GM18508 (cell line): Measurements from ENCODE around the gene TRPV2.
A peak's percentile ranks its signal among the peaks of the same experiment; 100 is the strongest.
"Not testable (repeated sequence)": the region's sequence is repeated elsewhere in the genome, so short reads cannot be mapped to it uniquely, and the experiment has no call there.

Experiments
- ATAC-seq: cut with Tn5 transposase; IDR thresholded peaks from one replicate; pipeline ENCODE4 v1.9.1; 2021; ENCODE audit warnings: moderate number of reproducible peaks; ENCODE audit not compliant: insufficient read depth, unreplicated experiment

TRPV2 gene, protein sequence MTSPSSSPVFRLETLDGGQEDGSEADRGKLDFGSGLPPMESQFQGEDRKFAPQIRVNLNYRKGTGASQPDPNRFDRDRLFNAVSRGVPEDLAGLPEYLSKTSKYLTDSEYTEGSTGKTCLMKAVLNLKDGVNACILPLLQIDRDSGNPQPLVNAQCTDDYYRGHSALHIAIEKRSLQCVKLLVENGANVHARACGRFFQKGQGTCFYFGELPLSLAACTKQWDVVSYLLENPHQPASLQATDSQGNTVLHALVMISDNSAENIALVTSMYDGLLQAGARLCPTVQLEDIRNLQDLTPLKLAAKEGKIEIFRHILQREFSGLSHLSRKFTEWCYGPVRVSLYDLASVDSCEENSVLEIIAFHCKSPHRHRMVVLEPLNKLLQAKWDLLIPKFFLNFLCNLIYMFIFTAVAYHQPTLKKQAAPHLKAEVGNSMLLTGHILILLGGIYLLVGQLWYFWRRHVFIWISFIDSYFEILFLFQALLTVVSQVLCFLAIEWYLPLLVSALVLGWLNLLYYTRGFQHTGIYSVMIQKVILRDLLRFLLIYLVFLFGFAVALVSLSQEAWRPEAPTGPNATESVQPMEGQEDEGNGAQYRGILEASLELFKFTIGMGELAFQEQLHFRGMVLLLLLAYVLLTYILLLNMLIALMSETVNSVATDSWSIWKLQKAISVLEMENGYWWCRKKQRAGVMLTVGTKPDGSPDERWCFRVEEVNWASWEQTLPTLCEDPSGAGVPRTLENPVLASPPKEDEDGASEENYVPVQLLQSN

DNA sequence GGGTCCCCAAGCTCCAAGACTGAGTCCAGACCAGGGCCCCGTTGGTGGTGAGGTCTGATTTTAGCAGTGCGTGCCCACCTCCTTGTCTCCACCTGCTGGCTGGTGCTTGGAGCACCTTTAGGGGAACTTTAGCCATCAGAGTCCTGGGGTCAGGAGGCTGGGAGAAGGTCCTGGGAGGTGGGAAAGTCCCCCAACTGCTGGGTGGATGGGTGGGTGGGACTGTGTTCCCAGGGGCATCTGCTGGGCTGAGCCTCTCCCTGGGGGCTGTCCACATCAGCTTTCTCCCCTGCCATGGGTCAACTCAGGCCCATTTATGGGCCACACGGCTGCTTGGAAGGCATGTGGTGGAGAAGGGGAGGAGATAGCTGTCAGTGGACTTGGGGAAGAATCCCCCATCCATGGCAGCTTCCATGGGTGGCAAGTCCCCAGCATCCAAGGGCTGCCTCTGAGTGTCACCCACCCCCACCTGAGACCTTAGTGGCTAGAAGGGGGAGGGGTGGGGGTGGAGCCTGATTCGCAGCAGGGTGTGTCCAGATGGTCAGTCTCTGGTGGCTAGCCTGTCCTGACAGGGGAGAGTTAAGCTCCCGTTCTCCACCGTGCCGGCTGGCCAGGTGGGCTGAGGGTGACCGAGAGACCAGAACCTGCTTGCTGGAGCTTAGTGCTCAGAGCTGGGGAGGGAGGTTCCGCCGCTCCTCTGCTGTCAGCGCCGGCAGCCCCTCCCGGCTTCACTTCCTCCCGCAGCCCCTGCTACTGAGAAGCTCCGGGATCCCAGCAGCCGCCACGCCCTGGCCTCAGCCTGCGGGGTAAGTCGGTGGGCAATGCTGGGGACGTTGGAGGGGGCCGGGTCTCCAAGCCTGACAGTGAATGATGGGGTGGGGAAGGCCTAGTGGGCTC lies at the start of gene TRPV2:
Gene TRPV2, plus strand, starts transcription at position 541 of the 894 bp plus-strand sequence. CDS start 2,098 bp downstream, outside the sequence.
- ATAC-seq: no peak

- no peak for ATAC-seq
These were observed 43.6 kb upstream of the TRPV2 start for GRCh38 chr17:16371742-16372141.

GRCh38 chr17:16374146-16374938 lies 41.0 kb upstream of the TRPV2 start:
- no peak for ATAC-seq

- ATAC-seq: no peak
These were observed 37.4 kb upstream of the TRPV2 start for GRCh38 chr17:16377941-16378341.

DNA sequence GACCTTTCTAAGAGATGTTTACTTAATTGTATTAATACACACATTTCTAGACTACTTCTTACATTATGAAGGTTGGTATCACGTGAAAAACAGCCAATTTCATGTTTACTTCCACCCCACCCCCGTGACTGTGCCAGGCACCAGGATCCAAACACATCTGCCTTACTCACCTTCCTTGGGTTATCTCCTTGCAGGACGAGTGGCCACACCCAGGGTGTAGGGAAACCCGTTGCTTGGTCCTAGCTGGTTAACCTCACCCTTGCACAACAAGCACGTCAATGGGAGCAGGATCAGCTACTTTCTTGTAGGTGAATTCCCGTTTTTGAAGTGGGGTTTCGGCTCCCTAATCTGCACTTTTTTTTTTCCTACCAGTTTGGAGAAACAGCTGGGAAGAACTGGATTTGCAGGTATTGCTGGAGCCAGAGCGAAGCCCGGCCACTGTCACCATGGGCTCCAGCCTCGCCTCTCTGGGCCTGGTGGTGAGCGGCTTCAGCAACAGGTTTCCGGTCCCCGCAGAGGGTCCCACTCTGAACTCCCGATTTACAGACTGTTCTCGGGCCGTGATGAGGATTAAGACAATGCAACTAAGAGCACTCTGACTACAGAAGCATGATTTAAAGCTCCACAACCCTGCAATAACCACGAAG lies 36.6 kb upstream of the TRPV2 start:
- no peak for ATAC-seq

DNA sequence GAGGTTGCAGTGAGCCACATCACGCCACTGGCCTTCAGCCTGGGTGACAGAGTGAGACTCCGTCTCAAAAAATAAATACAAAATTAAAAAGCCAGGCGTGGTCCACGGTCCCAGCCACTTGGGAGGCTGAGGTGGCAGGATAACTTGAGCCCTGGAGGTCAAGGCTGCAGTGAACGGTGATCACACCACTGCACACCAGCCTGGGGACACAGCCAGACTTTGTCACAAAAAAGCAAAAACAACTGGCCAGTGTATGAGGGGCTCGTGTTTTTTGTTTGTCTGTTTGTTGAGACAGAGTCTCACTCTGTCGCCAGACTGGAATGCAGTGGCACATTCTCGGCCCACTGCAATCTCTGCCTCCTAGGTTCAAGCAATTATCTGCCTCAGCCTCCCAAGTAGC lies 35.7 kb upstream of the TRPV2 start:
- ATAC-seq: no peak

DNA sequence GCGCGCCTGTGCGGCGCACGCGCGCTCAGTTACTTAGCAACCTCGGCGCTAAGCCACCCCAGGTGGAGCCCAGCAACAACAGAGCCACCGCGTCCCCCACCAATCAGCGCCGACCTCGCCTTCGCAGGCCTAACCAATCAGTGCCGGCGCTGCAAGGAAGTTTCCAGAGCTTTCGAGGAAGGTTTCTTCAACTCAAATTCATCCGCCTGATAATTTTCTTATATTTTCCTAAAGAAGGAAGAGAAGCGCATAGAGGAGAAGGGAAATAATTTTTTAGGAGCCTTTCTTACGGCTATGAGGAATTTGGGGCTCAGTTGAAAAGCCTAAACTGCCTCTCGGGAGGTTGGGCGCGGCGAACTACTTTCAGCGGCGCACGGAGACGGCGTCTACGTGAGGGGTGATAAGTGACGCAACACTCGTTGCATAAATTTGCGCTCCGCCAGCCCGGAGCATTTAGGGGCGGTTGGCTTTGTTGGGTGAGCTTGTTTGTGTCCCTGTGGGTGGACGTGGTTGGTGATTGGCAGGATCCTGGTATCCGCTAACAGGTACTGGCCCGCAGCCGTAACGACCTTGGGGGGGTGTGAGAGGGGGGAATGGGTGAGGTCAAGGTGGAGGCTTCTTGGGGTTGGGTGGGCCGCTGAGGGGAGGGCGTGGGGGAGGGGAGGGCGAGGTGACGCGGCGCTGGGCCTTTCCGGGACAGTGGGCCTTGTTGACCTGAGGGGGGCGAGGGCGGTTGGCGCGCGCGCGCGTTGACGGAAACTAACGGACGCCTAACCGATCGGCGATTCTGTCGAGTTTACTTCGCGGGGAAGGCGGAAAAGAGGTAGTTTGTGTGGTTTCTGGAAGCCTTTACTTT lies 34.5 kb upstream of the TRPV2 start, which contains the start of gene UBB:
Gene UBB, plus strand, starts transcription at position 452 of the 856 bp plus-strand sequence. CDS start 817 bp downstream, outside the sequence.
- ATAC-seq: peak; percentile 70

DNA sequence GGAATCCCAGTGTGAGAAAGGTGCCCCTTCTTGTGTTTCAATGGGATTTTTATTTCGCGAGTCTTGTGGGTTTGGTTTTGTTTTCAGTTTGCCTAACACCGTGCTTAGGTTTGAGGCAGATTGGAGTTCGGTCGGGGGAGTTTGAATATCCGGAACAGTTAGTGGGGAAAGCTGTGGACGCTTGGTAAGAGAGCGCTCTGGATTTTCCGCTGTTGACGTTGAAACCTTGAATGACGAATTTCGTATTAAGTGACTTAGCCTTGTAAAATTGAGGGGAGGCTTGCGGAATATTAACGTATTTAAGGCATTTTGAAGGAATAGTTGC lies 33.9 kb upstream of the TRPV2 start:
- ATAC-seq: no peak

- no peak for ATAC-seq
These were observed 32.2 kb upstream of the TRPV2 start for GRCh38 chr17:16383216-16383615.

DNA sequence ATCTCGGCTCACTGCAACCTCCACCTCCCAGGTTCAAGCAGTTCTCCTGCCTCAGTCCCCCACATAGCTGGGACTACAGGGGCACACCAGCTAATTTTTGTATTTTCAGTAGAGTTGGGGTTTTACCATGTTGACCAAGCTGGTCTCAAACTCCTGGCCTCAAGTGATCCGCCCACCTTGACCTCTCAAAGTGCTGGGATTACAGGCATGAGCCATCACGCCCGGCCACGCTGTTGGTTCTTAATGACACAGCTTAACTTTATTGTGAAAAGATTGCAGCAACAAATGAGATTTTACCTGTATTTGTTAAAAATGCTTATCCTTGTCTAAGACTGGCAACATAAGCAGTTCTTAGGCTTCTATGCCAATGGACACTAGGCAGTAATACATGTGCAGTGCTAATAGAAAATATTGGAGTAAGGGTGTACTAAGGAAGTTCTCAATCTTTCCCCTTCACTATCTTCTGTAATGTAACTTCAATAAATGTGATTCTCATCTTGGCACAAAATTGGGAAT lies 31.5 kb upstream of the TRPV2 start:
- no peak for ATAC-seq

GRCh38 chr17:16384557-16384956 lies 30.8 kb upstream of the TRPV2 start:
- no peak for ATAC-seq

DNA sequence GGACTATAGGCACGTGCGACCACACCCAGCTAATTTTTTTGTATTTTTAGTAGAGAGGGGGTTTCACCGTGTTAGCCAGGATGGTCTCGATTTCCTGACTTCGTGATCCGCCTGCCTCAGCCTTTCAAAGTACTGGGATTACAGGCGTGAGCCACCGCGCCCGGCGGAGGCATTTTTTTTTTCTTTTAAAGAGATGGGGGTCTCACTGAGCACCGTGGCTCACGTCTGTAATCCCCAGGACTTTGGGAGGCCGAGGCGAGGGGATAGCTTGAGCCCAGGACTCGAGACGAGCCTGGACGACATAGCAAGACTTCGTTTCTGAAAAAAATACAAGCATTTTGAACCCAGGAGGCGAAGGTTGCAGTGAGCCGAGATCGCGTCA lies 29.3 kb upstream of the TRPV2 start:
- ATAC-seq: not testable (repeated sequence)

- no peak for ATAC-seq
These were observed 23.9 kb upstream of the TRPV2 start for GRCh38 chr17:16391451-16391850.

DNA sequence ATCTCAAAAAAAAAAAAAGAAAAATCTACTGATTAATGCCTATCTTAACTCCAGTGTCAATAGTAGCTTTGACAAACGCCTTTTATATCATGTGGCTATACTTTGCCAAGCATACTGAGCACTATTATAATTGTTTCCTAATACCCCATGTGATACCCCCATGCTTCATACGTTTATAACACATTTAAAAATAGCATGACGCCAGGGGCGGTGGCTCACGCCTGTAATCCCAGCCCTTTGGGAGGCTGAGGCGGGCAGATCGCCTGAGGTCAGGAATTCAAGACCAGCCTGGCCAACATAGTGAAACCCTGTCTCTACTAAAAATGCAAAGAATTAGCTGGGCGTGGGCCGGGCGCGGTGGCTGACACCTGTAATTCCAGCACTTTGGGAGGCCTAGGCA lies 22.9 kb upstream of the TRPV2 start:
- ATAC-seq: not testable (repeated sequence)

DNA sequence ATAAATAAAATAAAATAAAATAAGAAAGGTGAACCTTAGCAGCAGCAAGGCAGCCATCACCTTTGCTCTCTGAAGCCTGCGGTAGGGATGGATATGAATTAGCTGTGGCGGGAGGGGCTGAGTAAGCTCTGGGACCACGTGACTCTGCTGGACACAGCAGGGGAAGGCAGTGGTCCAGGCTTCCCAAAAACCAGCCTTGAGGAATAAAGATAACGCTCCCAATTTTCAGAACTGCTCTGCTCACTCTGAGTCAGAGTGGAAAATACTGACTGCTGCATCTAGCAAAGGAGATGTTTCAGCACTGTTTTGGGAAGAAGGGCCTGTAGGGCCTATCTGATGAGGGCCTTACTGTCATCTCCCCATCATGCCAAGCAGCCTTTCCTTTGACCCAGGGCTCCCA lies 19.5 kb upstream of the TRPV2 start:
- not testable (repeated sequence) for ATAC-seq

DNA sequence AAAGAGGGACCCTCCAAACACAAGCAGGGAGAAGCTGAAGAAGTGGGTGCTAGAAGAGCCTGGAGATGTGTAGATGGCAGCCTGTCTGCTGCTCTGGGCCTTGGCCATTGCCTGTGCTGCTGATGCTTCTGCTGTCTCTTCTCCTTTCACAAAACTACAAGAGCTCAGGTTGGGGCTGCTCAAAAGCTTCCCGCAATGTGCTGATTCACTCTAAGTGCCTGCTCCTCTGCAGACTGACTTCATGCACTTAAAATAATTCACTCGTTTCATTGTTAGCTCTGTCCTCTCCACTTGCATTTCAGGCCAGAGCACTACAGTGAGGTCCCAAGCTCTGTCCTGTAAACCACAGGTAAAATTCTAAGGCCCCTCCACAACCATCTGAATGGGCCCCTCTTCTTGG lies 18.7 kb upstream of the TRPV2 start:
- ATAC-seq: not testable (repeated sequence)

- peak; percentile 61 for ATAC-seq
These were observed 16.8 kb upstream of the TRPV2 start for GRCh38 chr17:16398270-16399267.
